ENCODE data around the gene PCLO. TPM values are rescaled to one million over a fixed set of nuclear protein-coding genes. Genes with fewer than 3 reads are reported as not detected.

Gene PCLO
- total RNA-seq, 4 donors from 2014 or later: 11.8 to 40.4 (median 26.1) TPM

- DNase-seq: no peak
- H3K36me3 ChIP-seq: no peaks in the 10 kb centered on the region
- H3K4me1 ChIP-seq: no peaks in the 10 kb centered on the region
- H3K27me3 ChIP-seq: no peaks in the 10 kb centered on the region
- H3K9me3 ChIP-seq: no peaks in the 10 kb centered on the region
- H3K4me3 ChIP-seq (replicated peaks in 1 of 3): no peak overlapping the region
- no peak overlapping the region for H3K27ac ChIP-seq
- TF ChIP-seq CTCF (IDR thresholded peaks at IDR 0.05) (no peak), POLR2A (IDR thresholded peaks at IDR 0.05) (no peak)
- intact Hi-C loops (cut with DNase I): no loop called here
These were observed 402.6 kb downstream of the PCLO start for GRCh38 chr7:82760074-82760473.

GRCh38 chr7:82755705-82756551 lies 406.8 kb downstream of the PCLO start:
- TF ChIP-seq POLR2A (IDR thresholded peaks at IDR 0.05) (no peak), CTCF (IDR thresholded peaks at IDR 0.05) (no peak)
- DNase-seq: no peak
- Histone ChIP-seq H3K27me3 (no peaks in the 10 kb centered on the region), H3K9me3 (no peaks in the 10 kb centered on the region), H3K27ac (no peak overlapping the region), H3K36me3 (no peaks in the 10 kb centered on the region), H3K4me1 (no peaks in the 10 kb centered on the region), H3K4me3 (replicated peaks in 1 of 3) (no peak overlapping the region)
- intact Hi-C loops (cut with DNase I): no loop called here
- 82 to 87% methylated on average over 5 of the region's 5 CpGs for WGBS, 2 donors

GRCh38 chr7:82750007-82750406 lies 412.7 kb downstream of the PCLO start:
- Histone ChIP-seq H3K27ac (no peak overlapping the region), H3K4me3 (replicated peaks in 1 of 3) (no peak overlapping the region), H3K9me3 (no peaks in the 10 kb centered on the region), H3K27me3 (no peaks in the 10 kb centered on the region), H3K4me1 (peaks cover 0 to 3% of the 10 kb centered on the region in 2 donors), H3K36me3 (no peaks in the 10 kb centered on the region)
- WGBS, 2 donors: 81 to 89% methylated on average over 2 of the region's 2 CpGs
- DNase-seq: no peak
- intact Hi-C loops (cut with DNase I): no loop called here
- TF ChIP-seq POLR2A (IDR thresholded peaks at IDR 0.05) (no peak), CTCF (IDR thresholded peaks at IDR 0.05) (no peak)

GRCh38 chr7:82745820-82746219 lies 416.9 kb downstream of the PCLO start:
- intact Hi-C loops (cut with DNase I): no loop called here
- H3K9me3 ChIP-seq: no peaks in the 10 kb centered on the region
- peaks cover 3 to 5% of the 10 kb centered on the region in 2 donors for H3K4me1 ChIP-seq
- no peak for TF ChIP-seq POLR2A (IDR thresholded peaks at IDR 0.05)
- TF ChIP-seq CTCF (IDR thresholded peaks at IDR 0.05): no peak
- H3K36me3 ChIP-seq: no peaks in the 10 kb centered on the region
- H3K27me3 ChIP-seq: no peaks in the 10 kb centered on the region
- 81 to 85% methylated on average over 3 of the region's 3 CpGs for WGBS, 2 donors
- no peak overlapping the region for H3K4me3 ChIP-seq (replicated peaks in 1 of 3)
- H3K27ac ChIP-seq: no peak overlapping the region
- DNase-seq: no peak

- Histone ChIP-seq H3K4me3 (replicated peaks in 1 of 3) (no peak overlapping the region), H3K36me3 (no peaks in the 10 kb centered on the region), H3K4me1 (peaks cover 3 to 5% of the 10 kb centered on the region in 2 donors), H3K9me3 (no peaks in the 10 kb centered on the region), H3K27ac (peak overlapping the region; percentile 58 to 64 (median 59)), H3K27me3 (no peaks in the 10 kb centered on the region)
- DNase-seq: peak; percentile 71 to 75
- TF ChIP-seq CTCF (IDR thresholded peaks at IDR 0.05) (no peak), POLR2A (IDR thresholded peaks at IDR 0.05) (no peak)
- 35 to 41% methylated on average over 2 of the region's 2 CpGs for WGBS, 2 donors
- intact Hi-C loops (cut with DNase I): no loop called here
These were observed 417.6 kb downstream of the PCLO start for GRCh38 chr7:82745117-82745516.
